ENCODE data around the gene DGKA. TPM values are rescaled to one million over a fixed set of nuclear protein-coding genes. Genes with fewer than 3 reads are reported as not detected.
"Not testable (repeated sequence)": the region's sequence is repeated elsewhere in the genome, so short reads cannot be mapped to it uniquely, and the experiment has no call there.

DGKA gene
- total and polyA plus RNA-seq, 5 donors, result 11.3 to 25.9 (median 20.3) TPM

DNA sequence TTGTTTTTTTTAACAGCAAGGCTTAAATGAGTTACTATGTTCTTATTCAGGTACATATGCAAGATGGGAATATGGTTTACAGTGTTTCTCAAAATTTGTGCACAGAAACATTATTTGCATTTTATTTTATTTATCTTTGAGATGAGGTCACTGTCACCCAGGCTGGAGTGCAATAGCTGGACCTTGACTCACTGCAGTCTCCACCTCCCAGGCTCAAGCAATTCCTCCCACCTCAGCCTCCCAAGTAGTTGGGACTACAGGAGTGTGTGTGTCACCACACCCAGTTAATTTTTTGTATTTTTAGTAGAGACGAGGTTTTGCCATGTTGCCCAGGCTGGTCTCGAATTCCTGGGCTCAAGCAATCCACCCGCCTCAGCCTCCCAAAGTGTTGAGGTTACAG lies 11.9 kb upstream of the DGKA start:
- H3K4me3 ChIP-seq (ENCODE audit: low read length); DNase-seq; intact Hi-C loops (cut with DNase I); H3K27me3 ChIP-seq (ENCODE audit: control insufficient read depth, insufficient read depth); H3K4me1 ChIP-seq (ENCODE audit: control insufficient read depth, insufficient read depth, low read length); H3K9me3 ChIP-seq (ENCODE audit: control insufficient read depth, low read length); H3K27ac ChIP-seq (ENCODE audit: low read length); ATAC-seq: not testable (repeated sequence)
- 86% methylated on average over 3 of the region's 3 CpGs for WGBS

DNA sequence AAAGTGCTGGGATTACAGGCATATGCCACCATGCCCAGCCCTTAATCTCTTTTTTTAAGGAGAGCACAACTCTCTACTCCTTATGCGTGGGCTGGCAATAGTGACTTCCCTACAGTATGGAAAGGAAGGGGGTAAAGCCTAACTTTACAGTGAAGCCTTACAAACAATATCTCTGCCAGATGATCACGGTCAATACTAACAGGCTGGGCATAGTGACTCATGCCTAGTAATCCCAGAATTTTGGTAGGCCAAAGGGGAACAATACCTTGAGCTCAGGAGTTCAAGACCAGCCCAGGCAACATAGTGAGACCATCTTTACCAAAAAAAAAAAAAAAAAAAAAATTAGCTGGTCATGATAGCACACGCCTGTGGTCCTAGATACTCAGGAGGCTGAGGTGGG lies 8.8 kb upstream of the DGKA start:
- DNase-seq, result no peak
- intact Hi-C loops (cut with DNase I), result loop anchor here in 2 of 4 donors (5.0 to 10.0 kb wide), 2 partner anchors 77 to 90 kb away; partner anchors contain the start of gene MMP19 (in 1 of the 2)
- H3K4me1 ChIP-seq (ENCODE audit: control insufficient read depth, insufficient read depth, low read length), result no peaks in the 10 kb centered on the region
- ATAC-seq, result no peak
- WGBS, result 92% methylated on average over 3 of the region's 3 CpGs
- H3K27me3 ChIP-seq (ENCODE audit: control insufficient read depth, insufficient read depth), result no peaks in the 10 kb centered on the region
- H3K9me3 ChIP-seq (ENCODE audit: control insufficient read depth, low read length), result no peaks in the 10 kb centered on the region
- H3K27ac ChIP-seq (ENCODE audit: low read length), result no peak overlapping the region
- H3K4me3 ChIP-seq (ENCODE audit: low read length), result no peak overlapping the region

DNA sequence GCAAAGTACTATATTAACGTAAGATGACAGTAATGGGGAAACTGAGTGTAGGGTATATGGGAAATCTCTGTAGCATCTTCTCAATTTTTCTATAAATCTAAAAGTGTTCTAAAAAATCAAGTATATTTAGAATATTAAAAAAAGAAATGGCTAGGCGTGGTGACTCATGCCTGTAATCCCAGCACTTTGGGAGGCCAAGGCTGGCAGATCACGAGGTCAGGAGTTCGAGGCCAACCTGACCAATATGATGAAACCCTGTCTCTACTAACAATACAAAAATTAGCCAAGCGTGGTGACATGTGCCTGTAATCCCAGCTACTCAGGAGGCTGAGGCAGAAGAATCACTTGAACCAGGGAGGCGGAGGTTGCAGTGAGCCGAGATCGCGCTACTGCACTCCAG lies 7.3 kb upstream of the DGKA start:
- WGBS, result 94% methylated on average over 9 of the region's 9 CpGs
- not testable (repeated sequence) for H3K27me3 ChIP-seq (ENCODE audit: control insufficient read depth, insufficient read depth); ATAC-seq; DNase-seq; H3K27ac ChIP-seq (ENCODE audit: low read length); H3K9me3 ChIP-seq (ENCODE audit: control insufficient read depth, low read length); H3K4me1 ChIP-seq (ENCODE audit: control insufficient read depth, insufficient read depth, low read length); H3K4me3 ChIP-seq (ENCODE audit: low read length)
- intact Hi-C loops (cut with DNase I), result loop anchor here in 2 of 4 donors (5.0 to 10.0 kb wide), 2 partner anchors 79 to 91 kb away; partner anchors contain the start of gene MMP19 (in 1 of the 2)

DNA sequence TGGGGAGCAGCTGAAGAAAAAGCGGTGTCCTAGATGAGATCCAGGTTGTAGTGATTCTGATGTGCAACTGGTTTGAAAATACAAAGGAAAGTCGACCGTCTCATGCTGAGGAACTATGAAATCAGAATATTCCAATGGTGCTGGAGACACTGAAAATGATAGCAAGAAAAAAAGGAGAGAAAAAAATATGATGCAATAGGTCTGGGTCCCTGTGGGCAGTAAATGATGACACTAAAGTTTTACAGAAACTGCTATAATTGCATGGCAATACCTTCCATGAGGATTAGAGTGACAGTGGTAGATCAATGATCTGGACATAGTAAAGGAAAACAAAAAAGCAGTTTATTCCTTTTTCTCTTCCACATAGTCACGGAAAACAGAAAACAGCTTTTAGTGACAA lies 5.6 kb upstream of the DGKA start:
- ATAC-seq, result no peak
- no peaks in the 10 kb centered on the region for H3K9me3 ChIP-seq (ENCODE audit: control insufficient read depth, low read length)
- no peak overlapping the region for H3K4me3 ChIP-seq (ENCODE audit: low read length)
- H3K4me1 ChIP-seq (ENCODE audit: control insufficient read depth, insufficient read depth, low read length), result no peaks in the 10 kb centered on the region
- no peak overlapping the region for H3K27ac ChIP-seq (ENCODE audit: low read length)
- intact Hi-C loops (cut with DNase I), result loop anchor here in 2 of 4 donors (5.0 to 10.0 kb wide), 3 partner anchors 81 to 108 kb away; partner anchors contain the start of genes MMP19 (in 1 of the 2), ORMDL2 (in 1 of the 2) and SARNP (in 1 of the 2)
- WGBS, result 75% methylated on average over 4 of the region's 4 CpGs
- DNase-seq, result no peak
- no peaks in the 10 kb centered on the region for H3K27me3 ChIP-seq (ENCODE audit: control insufficient read depth, insufficient read depth)

DNA sequence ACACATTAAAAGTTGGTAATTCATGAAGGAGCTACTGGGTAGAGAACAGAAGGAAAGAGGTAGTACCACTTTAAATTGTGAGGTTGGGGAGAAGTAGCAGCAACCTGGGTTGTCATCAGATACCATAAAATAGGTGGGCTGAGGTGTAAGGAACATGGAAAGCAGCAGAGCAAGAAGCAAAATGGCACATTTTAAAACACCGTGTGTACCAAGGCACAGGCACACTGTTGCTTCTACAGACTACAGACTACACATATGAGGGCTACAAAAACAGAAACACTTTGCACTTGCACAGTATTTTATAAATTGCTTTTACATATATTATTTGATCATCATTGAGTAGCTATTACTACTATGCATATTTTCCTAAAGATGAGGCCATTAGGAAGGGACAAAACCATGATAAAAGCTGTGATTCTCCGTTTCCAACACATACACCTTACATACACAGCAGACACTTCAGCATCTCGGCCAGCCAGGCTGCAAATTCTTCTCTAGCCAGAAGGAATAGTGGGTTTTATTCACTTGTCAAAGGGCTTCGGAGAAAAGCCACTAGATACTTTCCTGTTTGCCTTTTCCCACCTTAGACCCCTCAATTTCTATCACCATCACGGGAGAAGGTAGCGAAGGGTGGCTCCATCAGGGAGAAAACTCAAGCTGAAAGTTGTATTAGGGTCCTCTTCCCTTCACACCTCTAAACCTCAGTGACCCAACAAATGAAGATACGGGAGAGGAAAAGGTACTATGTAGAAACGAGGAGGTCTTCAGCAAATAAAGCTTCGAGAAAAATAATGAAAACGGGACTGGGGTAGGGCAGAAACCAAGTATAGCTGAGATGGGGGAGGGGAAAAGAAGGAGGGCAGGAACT lies 4.9 kb upstream of the DGKA start:
- Histone ChIP-seq H3K27me3 (ENCODE audit: control insufficient read depth, insufficient read depth) (no peaks in the 10 kb centered on the region), H3K9me3 (ENCODE audit: control insufficient read depth, low read length) (no peaks in the 10 kb centered on the region), H3K4me1 (ENCODE audit: control insufficient read depth, insufficient read depth, low read length) (peaks cover 3% of the 10 kb centered on the region), H3K27ac (ENCODE audit: low read length) (peak overlapping the region; percentile 83), H3K4me3 (ENCODE audit: low read length) (peak overlapping the region; percentile 84)
- ATAC-seq (no peak), DNase-seq (no peak)
- WGBS, result 16% methylated on average over 10 of the region's 10 CpGs
- intact Hi-C loops (cut with DNase I), result loop anchor here in 2 of 4 donors (5.0 to 10.0 kb wide), 3 partner anchors 81 to 109 kb away; partner anchors contain the start of genes MMP19 (in 1 of the 2), ORMDL2 (in 1 of the 2) and SARNP (in 1 of the 2)

DNA sequence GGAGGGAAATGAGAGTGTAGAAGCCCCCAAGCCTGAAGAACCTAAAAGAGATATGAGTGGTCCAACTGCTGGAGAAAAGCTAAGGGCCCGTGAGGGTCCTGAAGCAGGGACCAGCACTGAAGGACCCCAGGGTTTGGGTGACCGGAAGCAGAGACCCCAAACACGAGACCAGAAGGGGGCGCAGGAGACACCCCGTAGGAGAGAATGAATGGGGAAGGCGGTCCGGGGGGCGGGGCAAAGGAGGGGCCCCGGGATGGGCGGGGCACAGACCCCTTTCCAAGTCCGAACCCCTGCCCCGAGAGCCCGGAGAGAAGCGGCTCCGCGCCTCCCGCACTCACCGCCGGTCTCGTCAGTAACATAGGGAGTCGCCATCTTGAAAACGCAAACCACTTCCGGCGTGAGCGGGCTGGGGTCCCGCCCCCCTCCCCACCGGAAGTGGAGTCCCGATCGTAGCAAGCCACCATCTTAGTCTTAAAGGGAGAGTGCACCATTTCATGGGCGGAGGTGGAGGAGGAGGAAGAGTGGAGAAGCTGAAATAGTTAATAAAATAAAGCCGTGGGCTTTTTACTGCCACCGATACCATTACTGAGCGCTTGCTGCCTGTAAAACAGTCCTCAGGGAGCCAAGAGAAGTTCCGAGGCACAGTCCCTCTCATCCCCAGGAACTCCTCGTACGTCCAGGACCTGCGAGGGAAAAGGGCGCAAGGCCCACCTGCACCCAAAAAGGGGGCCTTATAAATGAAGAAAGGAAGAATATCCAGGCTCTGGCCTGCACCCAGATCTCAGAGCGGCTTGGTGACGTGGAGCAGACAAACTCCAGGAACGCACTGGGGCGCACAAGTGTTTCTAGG lies 4.0 kb upstream of the DGKA start:
- peaks cover 8% of the 10 kb centered on the region for H3K4me1 ChIP-seq (ENCODE audit: control insufficient read depth, insufficient read depth, low read length)
- peak; percentile 91 for ATAC-seq

DNA sequence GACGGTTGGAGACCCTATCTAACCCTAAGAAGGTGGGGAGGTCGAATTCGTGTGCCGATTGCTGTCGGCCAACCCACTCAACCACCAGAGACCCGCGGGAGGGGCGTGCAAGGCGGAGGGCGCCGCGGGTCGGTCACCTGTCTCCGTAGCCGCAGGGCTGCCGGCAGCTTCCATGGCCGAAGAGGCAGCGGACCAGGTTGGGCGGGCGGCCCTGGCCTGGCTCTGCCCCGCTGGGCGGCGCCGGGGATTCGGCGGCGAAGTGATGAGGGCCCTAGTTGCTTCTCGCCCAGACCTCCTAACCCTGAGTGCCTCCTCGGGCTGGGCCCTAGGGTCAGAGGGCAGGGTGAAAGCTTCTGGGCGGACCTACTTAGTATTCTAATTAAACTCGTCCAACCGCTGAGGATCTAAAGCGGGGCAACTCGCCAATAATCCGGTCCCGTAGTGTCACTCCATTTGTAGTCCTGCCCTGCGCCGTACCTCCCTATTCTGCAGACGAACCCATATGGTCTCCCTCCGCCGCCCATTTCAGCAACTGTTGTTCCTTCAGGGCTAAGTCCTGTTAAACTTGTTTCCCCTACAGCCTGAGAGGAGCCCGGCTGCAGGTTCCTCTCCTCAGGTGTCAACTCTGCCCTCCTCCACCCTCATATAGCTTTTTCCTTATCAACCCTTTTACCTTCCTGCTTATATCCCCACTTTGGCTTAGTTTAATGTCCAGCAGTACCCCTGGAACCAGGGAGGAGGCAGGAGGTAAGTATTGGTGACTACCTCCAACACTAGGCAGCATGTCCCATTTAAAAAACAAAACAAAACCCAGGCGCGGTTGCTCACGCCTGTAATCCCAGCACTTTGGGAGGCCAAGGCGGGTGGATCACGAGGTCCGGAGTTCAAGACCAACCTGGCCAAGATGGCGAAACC lies 3.1 kb upstream of the DGKA start, which contains the start of gene PYM1:
Gene PYM1 (minus strand): TSS at position 307 of the 915 bp plus-strand sequence. CDS start 133 bp downstream, at position 174.
- intact Hi-C loops (cut with DNase I), result loop anchor here in 2 of 4 donors (5.0 to 10.0 kb wide), 3 partner anchors 83 to 111 kb away; partner anchors contain the start of genes MMP19 (in 1 of the 2), ORMDL2 (in 1 of the 2) and SARNP (in 1 of the 2)
- 6% methylated on average over 49 of the region's 49 CpGs for WGBS
- DNase-seq (peak; percentile 87 to 93 (median 90)), ATAC-seq (peak; percentile 83 to 85)
- Histone ChIP-seq H3K4me3 (ENCODE audit: low read length) (peak within 1 kb of the TSS; percentile 84), H3K9me3 (ENCODE audit: control insufficient read depth, low read length) (no peaks in the 10 kb centered on the region), H3K27ac (ENCODE audit: low read length) (peak within 1 kb of the TSS; percentile 97), H3K4me1 (ENCODE audit: control insufficient read depth, insufficient read depth, low read length) (peaks cover 8% of the 10 kb centered on the region), H3K27me3 (ENCODE audit: control insufficient read depth, insufficient read depth) (no peaks in the 10 kb centered on the region)

More for the DNA sequence above, 4.0 kb upstream of the DGKA start:
- Histone ChIP-seq H3K9me3 (ENCODE audit: control insufficient read depth, low read length) (no peaks in the 10 kb centered on the region), H3K27me3 (ENCODE audit: control insufficient read depth, insufficient read depth) (no peaks in the 10 kb centered on the region), H3K27ac (ENCODE audit: low read length) (peak overlapping the region; percentile 97), H3K4me3 (ENCODE audit: low read length) (peak overlapping the region; percentile 84)
- intact Hi-C loops (cut with DNase I), result loop anchor here in 2 of 4 donors (5.0 to 10.0 kb wide), 3 partner anchors 82 to 110 kb away; partner anchors contain the start of genes MMP19 (in 1 of the 2), ORMDL2 (in 1 of the 2) and SARNP (in 1 of the 2)
- peak; percentile 88 to 96 (median 94) for DNase-seq
- under 1% methylated on average over 42 of the region's 42 CpGs for WGBS

DNA sequence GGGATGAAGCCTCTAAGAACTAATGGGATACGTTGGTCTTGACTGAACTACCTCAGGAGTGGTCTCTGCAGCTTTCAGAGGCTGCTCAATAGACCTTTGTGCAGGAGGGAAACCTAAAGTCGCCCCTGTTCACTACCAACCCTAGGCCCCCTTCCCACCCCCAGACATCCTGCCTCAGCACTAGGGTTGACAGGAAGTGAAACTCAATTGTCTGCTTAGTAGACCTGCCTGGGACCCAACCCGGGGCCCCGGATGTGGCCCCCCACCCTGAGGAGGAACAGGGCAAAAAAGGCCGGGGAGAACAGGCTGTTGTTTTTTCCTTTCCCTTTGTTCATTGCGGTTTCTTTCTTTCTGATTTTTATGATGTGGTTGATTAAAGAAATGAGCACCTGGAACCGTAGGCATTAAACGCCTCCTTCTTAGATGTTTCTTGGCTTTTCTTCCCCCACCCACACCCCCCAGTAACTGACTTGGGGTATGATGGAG lies 1.6 kb upstream of the DGKA start:
- H3K4me1 ChIP-seq (ENCODE audit: control insufficient read depth, insufficient read depth, low read length), result peaks cover 10% of the 10 kb centered on the region
- intact Hi-C loops (cut with DNase I), result loop anchor here in 2 of 4 donors (5.0 to 10.0 kb wide), 3 partner anchors 85 to 112 kb away; partner anchors contain the start of genes MMP19 (in 1 of the 2), ORMDL2 (in 1 of the 2) and SARNP (in 1 of the 2)

DNA sequence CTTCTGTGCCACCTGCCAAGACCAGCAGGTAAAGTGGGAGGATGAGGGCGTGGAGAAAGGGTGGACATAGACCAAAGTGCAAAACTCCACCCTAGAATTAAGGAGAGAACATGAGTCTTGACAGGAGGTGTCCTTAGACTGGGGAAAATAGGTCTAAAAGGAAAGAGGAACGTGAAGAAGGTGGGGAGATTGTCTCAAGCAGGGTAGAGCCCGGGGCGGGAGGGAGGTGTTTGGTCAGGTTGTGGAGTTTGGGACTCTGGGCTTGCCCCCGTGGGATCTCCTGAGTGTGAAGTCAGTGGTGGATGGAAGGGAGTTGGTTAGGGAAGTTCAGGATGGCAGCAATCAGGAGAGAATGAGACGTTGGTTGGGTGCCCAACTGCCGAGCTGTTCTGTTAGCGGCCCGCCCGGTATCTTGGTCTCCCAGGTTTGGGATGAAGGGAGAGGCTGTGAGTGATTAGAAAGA lies 386 bp downstream of the DGKA start:
- Histone ChIP-seq H3K4me1 (ENCODE audit: control insufficient read depth, insufficient read depth, low read length) (peaks cover 12% of the 10 kb centered on the region), H3K4me3 (ENCODE audit: low read length) (peak overlapping the region; percentile 84), H3K27ac (ENCODE audit: low read length) (peak overlapping the region; percentile 40), H3K27me3 (ENCODE audit: control insufficient read depth, insufficient read depth) (no peaks in the 10 kb centered on the region), H3K9me3 (ENCODE audit: control insufficient read depth, low read length) (no peaks in the 10 kb centered on the region)
- no peak for ATAC-seq
- peak in 1 of 3 donors; percentile 70 for DNase-seq
- intact Hi-C loops (cut with DNase I), result loop anchor here in 2 of 4 donors (5.0 to 10.0 kb wide), 3 partner anchors 97 to 189 kb away; partner anchors contain the start of genes DNAJC14 (in 1 of the 2) and GDF11 (in 1 of the 2)
- WGBS, result 12% methylated on average over 10 of the region's 10 CpGs

More for the DNA sequence above, 1.6 kb upstream of the DGKA start:
- ATAC-seq (no peak), DNase-seq (peak in 2 of 3 donors; percentile 64 to 69)
- no peak overlapping the region for H3K27ac ChIP-seq (ENCODE audit: low read length)
- WGBS, result 58% methylated on average over 8 of the region's 8 CpGs
- no peaks in the 10 kb centered on the region for H3K27me3 ChIP-seq (ENCODE audit: control insufficient read depth, insufficient read depth)
- no peaks in the 10 kb centered on the region for H3K9me3 ChIP-seq (ENCODE audit: control insufficient read depth, low read length)
- H3K4me3 ChIP-seq (ENCODE audit: low read length), result no peak overlapping the region
